HG02943 (cell line): Measurements from ENCODE around the gene GINS2.

Experiments
- ATAC-seq: cut with Tn5 transposase; IDR thresholded peaks from one replicate; pipeline ENCODE4 v1.9.1; 2021; ENCODE audit warnings: mild to moderate bottlenecking, low read depth, moderate library complexity; ENCODE audit not compliant: unreplicated experiment

The GINS2 gene

DNA sequence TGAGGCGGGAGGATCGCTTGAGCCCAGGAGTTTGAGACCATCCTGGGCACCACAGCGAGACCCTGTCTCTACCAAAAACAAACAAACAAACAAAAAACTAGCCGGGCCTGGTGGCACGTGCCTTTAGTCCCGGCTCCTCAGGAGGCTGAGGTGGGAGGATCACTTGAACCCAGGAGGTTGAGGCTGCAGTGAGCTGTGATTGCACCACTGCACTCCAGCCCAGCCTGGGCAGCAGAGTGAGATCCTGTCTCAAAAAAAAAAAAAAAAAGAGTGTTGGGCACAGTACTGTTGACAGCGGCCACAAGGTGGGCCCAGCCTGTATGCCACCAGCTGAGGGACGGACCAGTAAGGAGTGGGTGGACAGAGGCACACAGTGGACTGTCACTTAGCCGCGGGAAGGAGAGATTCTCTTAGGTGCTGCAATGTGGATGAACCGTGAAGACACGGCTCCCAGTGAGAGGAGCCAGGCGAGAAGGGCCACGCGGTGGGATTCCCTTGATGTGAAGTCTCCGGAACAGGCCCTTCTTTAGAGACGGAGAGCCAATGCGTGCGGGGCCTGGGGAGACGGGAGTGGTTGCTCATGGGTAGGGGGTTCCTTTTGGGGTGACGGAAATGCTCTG lies 44.6 kb downstream of the GINS2 start:
- ATAC-seq = no peak

DNA sequence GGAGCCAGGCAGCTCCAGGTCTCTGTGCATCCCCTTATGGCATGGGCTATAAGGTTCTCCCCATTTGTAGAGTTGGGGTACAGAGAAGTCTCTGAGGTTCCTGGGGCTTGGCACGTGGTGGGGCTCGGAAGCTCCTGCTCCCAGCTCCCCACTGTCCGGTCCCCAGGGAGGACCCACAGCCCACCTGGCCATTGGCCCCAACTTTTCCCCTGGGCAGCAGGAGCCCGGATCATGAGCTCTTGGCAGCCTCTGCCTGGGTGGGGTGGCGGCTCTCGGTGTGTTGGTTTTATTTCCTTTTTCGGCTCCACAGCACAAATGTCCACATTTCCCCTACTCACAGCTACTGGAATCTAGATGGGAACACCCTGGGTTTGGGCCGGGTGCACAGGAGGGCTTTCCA lies 45.1 kb downstream of the GINS2 start:
- ATAC-seq = no peak

DNA sequence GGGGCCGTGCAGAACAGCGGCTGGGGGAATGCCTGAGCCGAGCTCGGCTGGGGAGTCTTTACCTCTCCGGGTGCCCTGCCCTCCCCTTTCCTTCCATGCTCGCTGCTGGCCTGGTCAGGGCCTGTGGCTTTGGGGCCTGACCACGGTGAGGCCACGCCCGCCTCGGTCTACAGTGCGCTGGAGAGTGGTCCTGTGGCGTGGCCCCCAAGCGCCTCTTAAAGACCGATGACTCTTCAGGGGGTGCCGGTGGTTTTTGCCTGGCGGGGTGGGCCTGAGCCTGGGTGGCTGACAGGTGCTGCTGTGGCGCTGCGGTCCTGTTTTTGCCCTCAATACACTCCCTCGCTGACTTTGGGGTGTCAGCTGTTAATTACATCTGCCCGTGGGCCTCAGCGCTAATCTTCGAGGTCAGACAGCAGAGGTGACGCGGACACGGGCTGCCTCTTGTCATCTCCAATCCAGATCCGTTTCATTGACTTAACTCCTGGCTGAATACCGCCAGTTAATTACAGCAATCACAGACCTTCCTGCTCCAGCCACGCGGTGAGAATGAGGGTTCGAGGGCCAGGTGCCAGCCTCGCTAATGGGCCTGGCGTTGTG lies 45.9 kb downstream of the GINS2 start:
- no peak for ATAC-seq

DNA sequence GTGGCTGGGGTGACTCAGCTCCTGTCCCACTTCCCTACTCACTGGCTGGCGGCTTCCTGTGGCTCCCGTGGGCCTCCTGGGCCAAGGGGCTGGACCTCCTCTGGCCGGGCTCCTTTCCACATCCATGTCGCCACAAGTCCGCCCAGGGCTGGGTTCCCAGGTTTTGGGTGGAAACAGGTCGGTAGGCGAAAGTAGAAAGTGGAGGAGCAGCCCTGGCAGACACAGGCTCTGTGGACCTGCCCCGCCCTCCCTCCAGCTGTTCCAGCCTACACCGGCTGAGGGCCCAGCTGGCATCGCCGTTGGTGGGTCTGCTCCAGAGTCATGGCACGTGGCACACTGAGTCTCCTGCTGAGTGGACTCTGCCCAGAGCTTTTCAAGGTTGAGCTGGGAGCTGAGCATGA lies 47.0 kb downstream of the GINS2 start:
- no peak for ATAC-seq

DNA sequence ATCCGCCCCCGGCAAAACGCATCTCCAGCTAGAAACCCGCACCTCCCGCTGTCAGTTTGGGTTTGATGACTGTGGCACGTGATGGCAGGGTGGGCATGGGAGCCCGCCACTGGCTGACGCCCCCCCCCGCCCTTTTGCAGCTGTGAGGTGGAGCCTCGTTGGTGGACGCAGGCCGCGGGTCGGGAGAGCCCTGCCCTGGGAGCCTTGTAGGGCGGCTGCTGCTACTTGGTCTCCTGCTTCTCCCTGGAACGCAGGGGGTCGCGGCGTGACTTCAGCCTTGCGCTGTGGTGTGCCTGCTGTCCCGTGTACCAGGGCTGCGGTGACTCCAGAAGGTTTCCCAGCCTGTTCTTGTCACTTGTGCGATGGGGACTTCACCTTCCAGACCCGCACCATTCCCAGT lies 47.4 kb downstream of the GINS2 start:
- ATAC-seq = no peak

DNA sequence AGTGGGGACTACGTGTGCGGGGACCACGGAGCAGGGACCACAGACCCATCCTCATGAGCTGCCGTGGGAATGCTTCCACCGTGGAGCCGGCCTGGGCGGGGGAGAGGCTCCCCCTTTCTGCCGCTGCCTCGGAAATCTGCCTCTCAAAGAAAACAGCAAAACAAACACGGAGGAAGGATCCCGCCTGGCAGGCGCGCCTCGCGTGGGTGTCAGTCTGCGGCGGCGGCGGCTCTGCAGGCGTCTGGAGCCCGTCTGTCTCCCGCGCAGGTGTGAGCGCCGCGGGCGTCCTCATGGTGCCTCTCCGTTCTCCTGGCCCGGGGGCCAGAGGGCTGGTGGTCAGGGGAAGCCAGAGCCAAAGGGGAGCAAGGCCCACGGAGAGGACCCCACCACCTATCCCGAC lies 48.2 kb downstream of the GINS2 start:
- no peak for ATAC-seq

DNA sequence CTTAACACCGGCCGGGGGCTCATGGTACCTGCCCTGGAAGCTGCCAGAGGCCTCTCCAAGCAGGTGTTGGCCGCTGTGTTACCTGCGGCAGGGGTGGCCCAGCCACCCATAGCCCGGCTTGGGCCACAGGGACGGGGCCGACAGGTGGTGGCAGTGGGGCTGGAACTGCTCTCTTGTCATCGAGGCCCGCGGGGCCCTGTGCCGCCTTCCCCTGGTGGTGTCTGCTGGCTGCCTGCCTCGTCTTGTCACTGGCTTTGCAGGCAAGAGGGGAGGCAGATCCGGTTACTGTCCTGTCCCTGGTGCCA lies 48.5 kb downstream of the GINS2 start:
- no peak for ATAC-seq

DNA sequence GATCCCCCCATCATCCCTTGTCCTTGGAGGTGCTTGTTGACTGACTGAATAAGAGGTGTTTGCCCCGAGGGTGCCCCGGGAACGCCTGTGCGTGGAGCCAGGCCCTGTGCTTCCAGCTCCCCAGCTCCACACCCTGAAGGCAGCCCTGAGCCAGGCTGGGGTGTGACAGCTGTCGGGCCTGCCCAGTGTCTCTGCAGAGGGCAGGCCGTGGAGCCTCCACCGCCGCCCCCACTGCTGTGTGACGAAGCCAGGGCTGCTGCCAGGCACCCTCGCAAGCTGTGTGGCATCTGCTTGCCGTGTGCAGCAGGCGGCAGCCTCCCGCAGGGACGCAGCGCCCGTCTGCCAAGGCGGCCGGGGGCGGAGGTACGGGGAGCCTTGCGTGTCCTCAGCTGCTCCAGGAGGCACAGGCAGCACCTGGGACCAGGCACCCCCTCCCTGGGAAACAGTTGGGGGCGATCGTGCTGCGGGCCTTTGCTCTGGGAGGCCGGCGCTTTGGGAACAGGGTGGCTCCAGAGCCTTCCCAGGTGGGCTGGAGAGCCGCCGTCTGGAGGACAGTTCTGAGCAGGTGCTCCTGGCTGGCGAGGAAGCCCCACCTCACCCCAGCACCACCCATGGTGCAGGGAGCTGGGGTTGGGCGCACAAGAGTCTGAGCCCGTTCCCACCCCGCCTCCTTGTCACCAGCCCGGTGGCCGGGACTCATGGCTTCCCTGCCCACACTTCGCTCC lies 49.1 kb downstream of the GINS2 start:
- no peak for ATAC-seq

DNA sequence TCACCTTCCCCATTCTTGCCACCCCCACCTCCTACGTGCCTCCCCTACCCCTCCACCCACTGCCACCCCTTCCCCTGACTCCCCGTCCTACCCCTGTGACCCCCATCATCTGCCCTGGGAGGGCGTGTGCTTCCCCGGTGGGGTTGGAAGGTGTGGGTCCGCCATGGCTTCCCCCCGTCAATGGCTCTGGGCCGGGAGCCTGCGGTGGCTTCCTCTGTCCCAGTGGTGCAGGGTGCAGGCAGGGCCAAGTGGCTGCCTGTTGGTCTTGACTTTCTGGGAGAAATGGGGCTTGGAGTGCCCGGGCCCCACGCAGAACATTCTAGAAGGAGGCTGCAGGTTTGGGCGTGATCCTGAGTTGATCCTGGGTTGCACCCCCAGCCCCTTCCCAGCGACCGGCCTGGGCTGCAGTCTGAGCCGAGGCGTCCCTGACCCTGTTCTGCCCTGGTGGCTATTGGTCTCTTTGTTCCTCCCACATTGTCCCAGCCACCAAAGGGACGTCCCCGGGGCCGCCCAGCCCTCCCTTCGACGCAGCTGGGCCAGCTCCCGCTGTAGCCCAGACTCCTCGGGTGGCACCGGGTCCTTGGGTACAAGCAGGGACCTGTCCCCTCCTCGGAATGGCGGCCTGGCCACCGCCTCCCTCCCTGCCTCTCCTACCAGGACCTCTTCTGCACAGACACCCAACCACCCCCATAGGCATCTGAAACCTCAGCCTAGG lies 49.9 kb downstream of the GINS2 start:
- no peak for ATAC-seq

DNA sequence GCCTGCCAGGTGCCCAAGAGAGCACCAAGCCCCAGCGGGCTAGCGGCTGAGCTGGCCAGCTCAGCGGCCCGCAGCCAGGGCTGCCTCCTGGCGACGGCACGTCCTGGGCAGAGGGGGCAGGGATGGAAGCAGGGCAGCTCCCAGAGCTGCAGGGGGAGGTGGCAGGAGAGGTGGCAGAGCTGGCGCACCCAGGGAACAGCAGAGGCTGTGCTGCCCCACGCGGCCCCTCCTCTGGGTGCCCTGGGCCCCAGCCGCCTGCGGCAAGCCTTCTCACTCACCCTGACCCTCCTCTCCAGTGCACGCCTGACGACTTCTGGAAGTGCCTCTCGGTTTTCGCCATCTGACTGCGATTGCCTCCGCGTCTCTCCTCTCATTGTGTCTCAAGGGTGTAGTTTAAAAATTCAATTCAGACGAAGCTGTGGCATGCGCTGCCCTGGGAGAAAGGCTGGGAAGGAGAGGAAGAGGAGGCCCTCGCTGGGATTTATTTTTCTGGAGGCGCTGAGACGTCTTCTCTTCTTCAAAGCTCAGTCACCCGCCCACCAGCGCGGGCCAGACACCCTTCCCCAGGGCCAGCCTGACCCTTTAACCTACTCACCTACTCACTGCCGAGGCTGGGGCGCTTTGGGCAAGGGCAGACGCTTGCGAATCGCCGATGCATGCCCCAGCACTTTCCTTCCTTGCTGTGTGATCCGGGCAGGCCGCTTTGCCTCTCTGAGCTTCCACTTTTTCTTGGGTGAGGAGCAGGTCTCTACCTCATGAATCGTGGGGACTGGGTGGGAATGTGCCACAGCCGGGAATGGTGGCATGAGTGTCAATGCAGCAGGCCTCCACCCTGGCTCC lies 50.7 kb downstream of the GINS2 start:
- ATAC-seq = no peak

DNA sequence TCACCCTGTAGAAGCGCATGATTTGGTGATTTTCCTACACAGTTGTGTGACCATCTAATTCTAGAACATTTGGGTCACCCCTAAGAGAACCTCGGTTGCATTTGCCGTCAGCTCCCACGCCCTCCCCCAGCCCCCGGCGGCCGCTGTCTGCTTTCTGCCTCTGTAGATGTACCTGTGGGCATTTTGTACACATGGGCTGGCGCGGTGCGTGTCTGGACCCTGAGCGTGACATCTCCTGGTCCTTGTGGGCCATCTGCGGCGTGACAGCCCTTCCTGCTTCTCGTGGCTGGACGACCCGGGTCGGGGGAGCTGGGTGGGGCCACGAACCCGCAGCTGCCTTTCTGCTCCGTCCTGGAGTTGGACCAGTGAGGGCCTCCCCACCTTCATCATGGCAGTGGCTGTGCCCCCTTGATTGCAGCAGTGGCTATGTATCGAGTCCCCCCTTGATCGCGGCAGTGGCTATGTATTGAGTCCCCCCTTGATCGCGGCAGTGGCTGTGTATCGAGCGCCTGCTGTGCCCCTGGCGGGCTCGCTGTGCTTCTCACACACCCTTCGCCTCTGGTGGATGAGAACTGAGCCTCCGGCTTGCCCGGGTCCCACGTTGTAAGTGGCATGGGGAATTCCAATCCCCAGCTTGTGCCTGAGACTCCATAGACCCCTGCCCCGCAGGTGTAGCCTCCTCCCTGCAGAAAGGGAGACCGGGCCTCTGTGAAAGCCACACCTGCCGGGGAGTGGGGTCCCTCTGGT lies 51.5 kb downstream of the GINS2 start:
- no peak for ATAC-seq

DNA sequence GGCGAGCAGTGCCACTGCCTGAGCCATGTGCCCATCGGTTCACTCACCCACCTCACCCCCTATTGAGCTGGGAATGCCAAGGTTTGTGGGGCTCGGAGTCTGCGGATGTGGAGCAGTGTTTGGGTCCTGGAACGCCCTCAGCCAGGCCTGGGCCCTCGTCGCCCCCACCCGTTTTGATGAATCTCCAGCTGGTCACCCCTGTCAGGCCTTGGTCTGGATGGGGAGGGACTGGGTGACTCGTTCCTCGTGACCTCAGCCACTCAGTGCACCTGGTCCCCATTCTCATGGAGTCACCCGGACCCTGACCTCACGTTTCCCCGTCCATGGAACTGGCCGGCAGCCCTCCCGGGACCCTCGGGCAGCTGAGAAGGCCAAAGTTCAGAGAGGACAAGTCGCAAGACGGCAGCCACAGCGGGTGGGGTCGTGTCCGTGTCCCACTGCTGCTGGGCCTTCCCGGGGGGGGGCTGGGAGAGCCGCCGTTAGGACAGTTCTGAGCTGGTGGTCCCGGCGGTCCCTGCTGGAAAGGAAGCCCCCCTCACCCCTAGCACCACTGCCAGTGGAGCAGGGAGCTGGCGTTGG lies 52.4 kb downstream of the GINS2 start:
- ATAC-seq = no peak

DNA sequence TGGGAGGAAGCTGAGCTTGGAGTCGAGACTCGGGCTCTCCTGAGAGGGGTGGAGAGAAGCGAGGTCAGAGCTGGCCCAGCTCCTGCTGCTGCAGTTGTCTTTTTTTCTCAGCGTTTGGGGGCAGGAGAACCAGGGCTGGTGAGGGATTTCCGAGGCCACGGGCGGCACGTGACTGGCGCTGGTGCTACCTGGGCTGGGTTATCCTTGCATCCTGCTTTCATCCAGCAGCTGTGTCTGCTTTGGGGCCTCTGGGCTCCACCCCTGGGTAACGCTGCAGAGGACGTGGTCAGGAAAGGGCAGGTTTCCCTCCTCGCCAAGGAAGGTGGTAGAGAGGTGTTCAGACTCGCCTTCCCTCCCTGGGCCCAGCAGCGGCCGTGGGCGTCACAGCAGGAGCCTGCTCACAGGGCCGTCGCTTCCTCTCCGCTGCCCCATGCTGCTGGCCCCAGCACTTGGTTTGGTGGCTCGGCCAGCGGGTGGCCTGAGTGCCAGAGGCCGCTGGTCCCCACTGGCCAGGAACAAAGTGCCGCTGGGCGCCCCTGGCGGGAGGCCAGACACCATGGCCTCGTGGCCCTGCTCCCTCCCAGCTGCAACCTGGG lies 53.1 kb downstream of the GINS2 start:
- no peak for ATAC-seq

DNA sequence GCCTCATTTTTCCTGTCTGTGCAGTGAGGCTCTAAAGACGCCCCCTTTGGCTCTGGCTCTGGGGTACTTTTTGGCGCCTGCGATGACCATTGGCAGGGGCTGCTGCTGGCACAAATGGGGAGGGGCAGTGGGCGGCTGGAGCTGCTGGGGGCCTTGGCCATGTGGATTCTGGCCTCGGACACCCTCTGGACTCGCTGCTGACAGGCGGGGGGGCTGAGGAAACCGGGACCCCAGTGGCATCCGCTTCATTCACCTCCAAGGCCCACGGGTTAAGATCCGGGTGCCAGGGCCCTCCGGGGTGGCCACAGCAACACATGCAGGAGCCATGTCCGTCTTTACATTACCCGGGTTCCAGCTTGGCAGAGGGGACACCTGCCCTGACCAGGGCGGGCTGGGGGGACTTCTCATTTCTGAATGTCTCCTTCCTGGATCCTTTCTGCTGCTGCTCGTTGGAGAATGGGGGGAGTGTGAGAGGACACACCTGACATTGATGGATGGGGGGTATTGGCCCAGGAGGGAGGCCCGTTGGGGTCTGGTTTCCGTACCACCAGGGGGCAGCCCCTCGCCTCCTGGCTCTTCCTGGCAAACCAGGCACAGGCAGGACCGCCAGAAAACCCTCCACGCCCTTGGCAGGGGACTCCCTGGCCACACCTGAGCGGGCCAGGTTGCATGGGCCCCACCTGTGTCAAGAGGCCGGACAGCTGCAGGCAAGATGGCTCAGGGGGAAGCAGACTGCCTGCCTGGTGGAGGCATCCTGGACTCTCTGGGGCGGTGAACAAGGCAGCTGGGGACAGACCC lies 53.8 kb downstream of the GINS2 start:
- ATAC-seq = no peak

DNA sequence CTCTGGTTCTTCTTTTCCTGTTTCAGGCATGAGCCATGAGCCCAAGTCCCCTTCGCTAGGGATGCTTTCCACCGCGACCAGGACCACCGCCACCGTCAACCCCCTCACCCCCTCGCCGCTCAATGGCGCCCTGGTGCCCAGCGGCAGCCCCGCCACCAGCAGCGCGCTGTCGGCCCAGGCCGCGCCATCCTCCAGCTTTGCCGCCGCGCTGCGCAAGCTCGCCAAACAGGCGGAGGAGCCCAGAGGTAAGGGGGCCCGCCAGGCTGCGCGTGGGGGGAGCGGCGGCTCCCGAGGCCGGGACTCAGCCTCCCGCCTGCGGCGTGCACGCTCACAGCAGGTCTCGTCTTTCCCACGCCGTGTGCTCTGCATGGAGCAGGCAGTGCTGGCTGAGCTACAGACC lies 54.9 kb downstream of the GINS2 start:
- ATAC-seq = no peak

DNA sequence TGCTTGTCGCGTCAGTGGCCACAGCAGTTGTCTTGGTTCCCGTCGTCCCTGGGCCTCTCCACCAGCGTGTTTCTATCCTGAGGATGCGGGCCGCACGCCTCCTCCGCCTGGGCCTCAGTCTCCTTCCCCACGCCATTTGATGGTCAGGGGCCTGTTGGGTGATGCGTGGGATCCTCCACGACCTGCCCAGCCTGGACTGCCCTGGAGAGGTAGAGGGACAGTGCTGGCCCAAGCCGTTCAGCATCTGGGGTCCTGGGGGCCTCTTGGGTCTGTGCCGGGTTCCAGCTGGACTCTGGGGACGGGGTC lies 55.4 kb downstream of the GINS2 start:
- no peak for ATAC-seq

DNA sequence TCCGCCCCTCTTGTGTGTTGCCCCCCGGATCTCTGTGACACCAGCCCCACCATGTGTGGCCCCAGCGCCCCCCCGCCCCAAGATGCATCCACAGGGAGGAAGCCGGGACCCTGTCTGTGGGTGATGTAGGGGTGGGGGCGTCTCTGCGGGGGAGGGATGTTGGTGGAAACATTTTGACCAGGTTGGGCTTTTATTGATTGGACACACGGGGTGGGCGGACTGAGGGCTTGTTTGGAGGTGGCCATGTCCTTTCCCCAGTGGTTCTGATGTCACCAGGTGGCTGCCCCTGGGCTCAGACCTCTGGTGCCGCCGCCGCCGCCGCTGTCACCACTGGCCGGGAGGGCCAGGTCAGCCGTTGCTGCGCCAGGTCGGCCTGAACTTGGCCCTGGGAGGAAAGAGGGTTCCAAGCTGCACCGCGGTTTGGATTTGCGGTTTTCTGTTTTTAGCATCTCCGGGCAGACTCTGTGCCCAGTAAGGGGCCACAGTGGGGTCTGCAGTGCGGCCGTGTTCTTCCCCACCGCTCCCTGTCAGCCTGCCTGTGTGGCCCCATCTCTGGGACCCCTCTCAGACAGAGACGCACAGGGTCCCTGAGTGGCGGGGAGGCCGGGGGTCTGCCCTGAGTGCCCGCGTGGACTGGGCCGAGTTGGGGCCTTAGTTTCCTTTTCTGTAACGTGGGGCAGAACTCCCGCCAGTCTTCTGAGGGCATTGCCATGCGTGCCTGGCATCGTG lies 55.9 kb downstream of the GINS2 start:
- no peak for ATAC-seq

DNA sequence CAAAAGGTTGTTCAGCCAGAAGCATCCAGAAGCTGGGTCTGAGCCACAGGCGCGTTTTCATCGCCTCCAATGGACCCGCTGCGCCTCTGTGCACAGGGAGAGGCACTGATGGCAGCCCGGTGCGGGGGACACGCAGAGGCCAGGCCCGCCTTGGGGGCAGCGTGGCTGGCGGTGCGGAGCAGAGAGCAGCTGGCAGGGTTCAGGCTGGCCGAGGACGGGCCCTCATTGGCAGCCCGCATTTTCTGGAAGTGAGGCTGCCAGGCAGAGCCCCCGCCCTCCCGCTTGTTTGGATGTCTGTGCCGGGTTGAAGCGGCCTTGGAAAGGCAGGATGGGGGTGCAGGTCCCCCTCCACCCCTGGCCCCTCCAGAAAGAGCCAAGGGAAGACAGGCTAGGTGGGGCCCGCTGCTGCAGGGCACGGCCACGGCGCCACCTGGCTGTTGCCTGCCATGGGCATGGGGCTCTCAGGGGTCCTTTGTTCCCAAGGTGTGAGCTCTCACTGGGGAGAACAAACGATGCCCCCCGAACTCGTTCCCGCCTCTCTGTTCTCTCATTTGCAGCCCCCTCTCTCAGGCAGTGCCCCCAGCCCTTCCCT lies 56.9 kb downstream of the GINS2 start:
- no peak for ATAC-seq
